ENCODE results near the gene SLC12A4.
A peak's percentile ranks its signal among the peaks of the same experiment; 100 is the strongest.
"Not testable (repeated sequence)": the region's sequence is repeated elsewhere in the genome, so short reads cannot be mapped to it uniquely, and the experiment has no call there.

Gene SLC12A4

GRCh38 chr16:67940446-67941089 is 27.9 kb downstream of the SLC12A4 start:
- H3K27me3 ChIP-seq (ENCODE audit: control insufficient read depth, insufficient read depth, low read length) = no peaks in the 10 kb centered on the region
- no peak overlapping the region for H3K27ac ChIP-seq (ENCODE audit: low read length)
- no CpG with 5 or more reads among the region's 5 CpGs for WGBS (ENCODE audit: insufficient coverage, insufficient read length)
- DNase-seq (ENCODE audit: low read depth, low spot score) = no peak
- peaks cover 16% of the 10 kb centered on the region for H3K36me3 ChIP-seq (ENCODE audit: control insufficient read depth, insufficient read depth, low read length)
- H3K4me3 ChIP-seq (ENCODE audit: low read length) = no peak overlapping the region
- no peaks in the 10 kb centered on the region; the same call in none of the 2 replicates for H3K4me1 ChIP-seq (ENCODE audit: control insufficient read depth, insufficient read depth, low read length)
- no peaks in the 10 kb centered on the region for H3K9me3 ChIP-seq (ENCODE audit: control insufficient read depth, insufficient read depth, low read length)

- no peak for DNase-seq (ENCODE audit: low read depth, low spot score)
- Histone ChIP-seq H3K9me3 (ENCODE audit: control insufficient read depth, insufficient read depth, low read length) (no peaks in the 10 kb centered on the region), H3K36me3 (ENCODE audit: control insufficient read depth, insufficient read depth, low read length) (peaks cover 9% of the 10 kb centered on the region; the same call in 1 of the 2 replicates), H3K27me3 (ENCODE audit: control insufficient read depth, insufficient read depth, low read length) (no peaks in the 10 kb centered on the region), H3K4me1 (ENCODE audit: control insufficient read depth, insufficient read depth, low read length) (peaks cover under 1% of the 10 kb centered on the region), H3K27ac (ENCODE audit: low read length) (no peak overlapping the region), H3K4me3 (ENCODE audit: low read length) (no peak overlapping the region)
- no CpG with 5 or more reads among the region's 33 CpGs for whole genome bisulfite sequencing (ENCODE audit: insufficient coverage, insufficient read length)
Observed at GRCh38 chr16:67939507-67940445, 28.7 kb downstream of the SLC12A4 start.

DNA sequence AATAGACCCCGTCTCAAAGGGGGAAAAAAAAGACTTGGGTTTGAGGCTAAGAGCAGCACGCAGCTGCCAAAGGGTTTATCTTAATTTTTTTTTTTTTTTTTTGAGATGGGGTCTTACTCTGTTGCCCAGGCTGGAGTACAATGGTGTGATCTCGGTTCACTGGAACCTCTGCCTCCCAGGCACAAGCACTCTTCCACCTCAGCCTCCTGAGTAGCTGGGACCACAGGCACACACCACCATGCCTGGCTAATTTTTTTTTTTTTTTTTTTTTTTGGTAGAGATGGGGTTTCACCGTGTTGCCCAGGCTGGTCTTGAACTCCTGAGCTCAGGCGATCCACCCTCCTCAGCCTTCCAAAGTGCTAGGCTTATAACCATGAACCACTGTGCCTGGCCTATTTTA is 30.7 kb downstream of the SLC12A4 start:
- not testable (repeated sequence) for H3K4me3 ChIP-seq (ENCODE audit: low read length); H3K9me3 ChIP-seq (ENCODE audit: control insufficient read depth, insufficient read depth, low read length); H3K4me1 ChIP-seq (ENCODE audit: control insufficient read depth, insufficient read depth, low read length); H3K36me3 ChIP-seq (ENCODE audit: control insufficient read depth, insufficient read depth, low read length); H3K27ac ChIP-seq (ENCODE audit: low read length); H3K27me3 ChIP-seq (ENCODE audit: control insufficient read depth, insufficient read depth, low read length); DNase-seq (ENCODE audit: low read depth, low spot score)
- no CpG with 5 or more reads among the region's 5 CpGs for WGBS (ENCODE audit: insufficient coverage, insufficient read length)

DNA sequence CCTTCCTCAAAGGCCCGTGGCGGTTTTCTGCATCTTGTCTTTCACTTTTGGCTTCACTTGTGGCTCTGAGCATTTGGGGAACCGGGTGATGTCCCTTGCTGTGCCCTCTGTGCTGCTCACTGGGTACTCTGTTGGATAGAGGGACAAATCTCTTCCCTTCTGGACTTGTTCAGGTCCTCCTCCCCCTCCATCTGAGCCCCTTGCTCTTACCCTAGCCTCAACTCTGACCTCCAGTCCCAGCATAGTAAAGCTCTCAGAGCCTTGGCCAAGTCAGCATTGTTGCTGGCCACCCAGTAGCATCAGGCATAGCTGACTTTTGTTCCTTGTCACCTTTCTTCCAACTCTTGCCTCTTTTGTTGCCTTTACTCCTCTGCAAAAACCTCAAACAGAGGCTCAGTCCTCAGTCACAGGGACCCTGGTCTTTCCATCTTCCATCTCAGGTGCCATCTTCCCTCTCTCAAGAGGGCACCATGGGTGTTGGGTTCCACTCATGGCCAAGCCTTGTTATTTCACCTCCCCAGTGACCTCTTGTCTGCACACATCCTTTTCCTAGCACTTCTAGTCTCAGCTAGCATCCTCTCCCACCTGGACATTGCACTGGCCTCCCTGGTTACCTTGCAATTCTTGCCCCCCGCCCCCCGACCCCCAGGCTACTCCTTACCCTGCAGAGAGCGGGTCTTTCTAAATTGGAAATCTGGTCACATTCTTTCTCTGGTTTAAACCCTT is 31.4 kb downstream of the SLC12A4 start:
- no peak overlapping the region for H3K27ac ChIP-seq (ENCODE audit: low read length)
- no peak for DNase-seq (ENCODE audit: low read depth, low spot score)
- H3K4me3 ChIP-seq (ENCODE audit: low read length) = peak overlapping the region; percentile 86; the same call in 1 of the 2 replicates
- H3K36me3 ChIP-seq (ENCODE audit: control insufficient read depth, insufficient read depth, low read length) = no peaks in the 10 kb centered on the region
- H3K27me3 ChIP-seq (ENCODE audit: control insufficient read depth, insufficient read depth, low read length) = no peaks in the 10 kb centered on the region
- H3K9me3 ChIP-seq (ENCODE audit: control insufficient read depth, insufficient read depth, low read length) = no peaks in the 10 kb centered on the region
- WGBS (ENCODE audit: insufficient coverage, insufficient read length) = no CpG with 5 or more reads among the region's 6 CpGs
- peaks cover 3% of the 10 kb centered on the region for H3K4me1 ChIP-seq (ENCODE audit: control insufficient read depth, insufficient read depth, low read length)

- Histone ChIP-seq H3K9me3 (ENCODE audit: control insufficient read depth, insufficient read depth, low read length) (no peaks in the 10 kb centered on the region), H3K27me3 (ENCODE audit: control insufficient read depth, insufficient read depth, low read length) (no peaks in the 10 kb centered on the region), H3K4me1 (ENCODE audit: control insufficient read depth, insufficient read depth, low read length) (peaks cover 3% of the 10 kb centered on the region), H3K36me3 (ENCODE audit: control insufficient read depth, insufficient read depth, low read length) (no peaks in the 10 kb centered on the region), H3K4me3 (ENCODE audit: low read length) (peak within 1 kb of the TSS; percentile 86), H3K27ac (ENCODE audit: low read length) (no peak within 1 kb of the TSS)
- no CpG with 5 or more reads among the region's 54 CpGs for WGBS (ENCODE audit: insufficient coverage, insufficient read length)
- DNase-seq (ENCODE audit: low read depth, low spot score) = no peak
Observed at GRCh38 chr16:67936124-67936879, 32.1 kb downstream of the SLC12A4 start, which contains the start of gene PSMB10. PSMB10 (minus strand) TSS chr16:67936850; CDS start chr16:67936749, 101 bp downstream.

DNA sequence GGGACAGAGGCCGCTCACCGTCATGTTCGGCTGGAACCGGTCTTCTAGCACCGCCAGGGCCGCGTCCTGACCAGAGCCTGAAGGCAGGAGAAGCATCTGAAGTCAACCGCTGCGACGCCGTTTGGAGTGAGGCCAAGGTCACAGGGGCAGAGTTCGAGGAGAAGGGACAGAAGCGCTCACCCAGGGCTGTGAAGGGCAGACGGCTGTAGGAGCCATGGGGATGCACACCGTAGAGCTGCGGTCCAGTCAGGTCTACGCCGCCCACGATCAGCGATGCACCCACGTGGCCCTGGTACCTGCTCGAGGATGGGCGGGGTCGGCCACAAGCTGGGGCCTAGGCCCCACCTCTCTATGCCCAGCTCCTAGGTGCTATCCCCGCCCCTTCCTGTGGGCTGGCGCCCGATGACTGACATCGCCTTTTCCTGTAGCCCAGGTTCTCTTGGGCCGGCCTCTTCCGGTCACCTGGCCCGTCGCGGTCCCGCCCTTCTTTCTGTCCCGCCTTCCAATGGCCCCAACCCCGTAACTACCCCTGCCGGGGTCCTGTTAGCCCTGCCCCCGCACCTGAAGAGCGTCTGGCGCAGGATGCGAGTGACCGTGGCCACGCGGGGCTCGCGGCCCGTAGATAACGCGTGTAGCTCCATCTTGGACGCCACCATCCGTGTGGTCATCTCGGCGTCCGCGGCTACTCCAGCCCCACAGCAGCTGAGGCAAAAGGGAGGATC is 32.9 kb downstream of the SLC12A4 start:
- Histone ChIP-seq H3K27me3 (ENCODE audit: control insufficient read depth, insufficient read depth, low read length) (no peaks in the 10 kb centered on the region), H3K9me3 (ENCODE audit: control insufficient read depth, insufficient read depth, low read length) (no peaks in the 10 kb centered on the region), H3K36me3 (ENCODE audit: control insufficient read depth, insufficient read depth, low read length) (no peaks in the 10 kb centered on the region), H3K27ac (ENCODE audit: low read length) (no peak overlapping the region), H3K4me3 (ENCODE audit: low read length) (peak overlapping the region; percentile 86), H3K4me1 (ENCODE audit: control insufficient read depth, insufficient read depth, low read length) (peaks cover 3% of the 10 kb centered on the region)
- peak; percentile 95 for DNase-seq (ENCODE audit: low read depth, low spot score)
- WGBS (ENCODE audit: insufficient coverage, insufficient read length) = no CpG with 5 or more reads among the region's 55 CpGs

GRCh38 chr16:67935101-67935401 is 33.4 kb downstream of the SLC12A4 start:
- H3K27ac ChIP-seq (ENCODE audit: low read length) = no peak overlapping the region
- H3K9me3 ChIP-seq (ENCODE audit: control insufficient read depth, insufficient read depth, low read length) = no peaks in the 10 kb centered on the region
- peaks cover 3% of the 10 kb centered on the region for H3K4me1 ChIP-seq (ENCODE audit: control insufficient read depth, insufficient read depth, low read length)
- no peaks in the 10 kb centered on the region for H3K36me3 ChIP-seq (ENCODE audit: control insufficient read depth, insufficient read depth, low read length)
- no peak for DNase-seq (ENCODE audit: low read depth, low spot score)
- H3K4me3 ChIP-seq (ENCODE audit: low read length) = peak overlapping the region; percentile 79; the same call in 1 of the 2 replicates
- H3K27me3 ChIP-seq (ENCODE audit: control insufficient read depth, insufficient read depth, low read length) = no peaks in the 10 kb centered on the region
- WGBS (ENCODE audit: insufficient coverage, insufficient read length) = no CpG with 5 or more reads among the region's 13 CpGs

- peaks cover 3% of the 10 kb centered on the region for H3K4me1 ChIP-seq (ENCODE audit: control insufficient read depth, insufficient read depth, low read length)
- H3K4me3 ChIP-seq (ENCODE audit: low read length) = peak overlapping the region; percentile 79; the same call in 1 of the 2 replicates
- no CpG with 5 or more reads among the region's 13 CpGs for WGBS (ENCODE audit: insufficient coverage, insufficient read length)
- H3K36me3 ChIP-seq (ENCODE audit: control insufficient read depth, insufficient read depth, low read length) = no peaks in the 10 kb centered on the region
- no peak for DNase-seq (ENCODE audit: low read depth, low spot score)
- no peaks in the 10 kb centered on the region for H3K9me3 ChIP-seq (ENCODE audit: control insufficient read depth, insufficient read depth, low read length)
- no peaks in the 10 kb centered on the region for H3K27me3 ChIP-seq (ENCODE audit: control insufficient read depth, insufficient read depth, low read length)
- no peak overlapping the region for H3K27ac ChIP-seq (ENCODE audit: low read length)
Observed at GRCh38 chr16:67934306-67935100, 33.9 kb downstream of the SLC12A4 start.

DNA sequence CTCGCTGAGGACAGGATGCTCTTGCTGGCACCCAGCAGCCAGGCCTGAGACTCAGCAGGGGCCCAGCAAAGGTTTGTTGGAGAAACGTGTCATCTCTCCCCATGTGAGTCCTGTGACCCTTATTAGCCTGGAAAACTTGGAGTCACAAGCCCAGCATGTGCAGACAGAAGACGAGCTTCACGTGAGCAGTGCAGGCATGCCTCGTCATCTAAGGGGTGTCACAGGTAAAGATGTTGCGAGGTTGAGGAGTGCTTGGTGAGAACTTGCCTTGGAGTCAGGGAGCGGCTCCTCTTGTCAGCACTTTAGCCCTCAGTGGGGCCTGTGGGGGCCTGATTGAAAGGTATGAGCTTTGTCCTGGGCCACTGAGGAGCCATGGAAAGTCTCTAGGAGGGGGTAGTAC is 34.6 kb downstream of the SLC12A4 start:
- Histone ChIP-seq H3K36me3 (ENCODE audit: control insufficient read depth, insufficient read depth, low read length) (no peaks in the 10 kb centered on the region), H3K4me3 (ENCODE audit: low read length) (no peak overlapping the region), H3K27me3 (ENCODE audit: control insufficient read depth, insufficient read depth, low read length) (no peaks in the 10 kb centered on the region), H3K4me1 (ENCODE audit: control insufficient read depth, insufficient read depth, low read length) (peaks cover 3% of the 10 kb centered on the region), H3K27ac (ENCODE audit: low read length) (no peak overlapping the region), H3K9me3 (ENCODE audit: control insufficient read depth, insufficient read depth, low read length) (no peaks in the 10 kb centered on the region)
- WGBS (ENCODE audit: insufficient coverage, insufficient read length) = no CpG with 5 or more reads among the region's 7 CpGs
- no peak for DNase-seq (ENCODE audit: low read depth, low spot score)

Data from iPS DF 6.9 (cell line).